Measurements from ENCODE around the gene FBXL13.
"Not testable (repeated sequence)": the region's sequence is repeated elsewhere in the genome, so short reads cannot be mapped to it uniquely, and the experiment has no call there.

Gene FBXL13

GRCh38 chr7:102811942-102812678, 262.5 kb downstream of the FBXL13 start:
- no peak for DNase-seq

GRCh38 chr7:102810916-102811315, 263.7 kb downstream of the FBXL13 start:
- DNase-seq: no peak

- no peak for DNase-seq
These were observed 268.0 kb downstream of the FBXL13 start for GRCh38 chr7:102806613-102807012.

GRCh38 chr7:102795987-102796595, 278.5 kb downstream of the FBXL13 start:
- DNase-seq: not testable (repeated sequence)

- DNase-seq: not testable (repeated sequence)
These were observed 280.0 kb downstream of the FBXL13 start for GRCh38 chr7:102794567-102794966.

- DNase-seq: not testable (repeated sequence)
These were observed 282.8 kb downstream of the FBXL13 start for GRCh38 chr7:102791831-102792230.

GRCh38 chr7:102791367-102791766, 283.2 kb downstream of the FBXL13 start:
- not testable (repeated sequence) for DNase-seq

GRCh38 chr7:102790364-102791100, 284.1 kb downstream of the FBXL13 start:
- DNase-seq: not testable (repeated sequence)

GRCh38 chr7:102788770-102789169, 285.8 kb downstream of the FBXL13 start:
- not testable (repeated sequence) for DNase-seq

- not testable (repeated sequence) for DNase-seq
These were observed 293.7 kb downstream of the FBXL13 start for GRCh38 chr7:102780926-102781325.

GRCh38 chr7:102778663-102779062, 295.9 kb downstream of the FBXL13 start:
- DNase-seq: not testable (repeated sequence)

- not testable (repeated sequence) for DNase-seq
These were observed 298.4 kb downstream of the FBXL13 start for GRCh38 chr7:102776217-102776616.

- DNase-seq: not testable (repeated sequence)
These were observed 304.1 kb downstream of the FBXL13 start for GRCh38 chr7:102770467-102770866.

GRCh38 chr7:102769657-102770192, 304.9 kb downstream of the FBXL13 start:
- DNase-seq: not testable (repeated sequence)

- DNase-seq: not testable (repeated sequence)
These were observed 311.2 kb downstream of the FBXL13 start for GRCh38 chr7:102763295-102763905.

Data from COR-L47 (cell line).